Mesenteric fat pad (tissue), 1 donor: Measurements from ENCODE around the gene GFOD1. TPM values are rescaled to one million over a fixed set of nuclear protein-coding genes. Genes with fewer than 3 reads are reported as not detected.
"Not testable (repeated sequence)": the region's sequence is repeated elsewhere in the genome, so short reads cannot be mapped to it uniquely, and the experiment has no call there.

Source experiments
- DNase-seq: peaks from one replicate; pipeline ENCODE4 v3.0.0-alpha.2; 2020; ENCODE audit warnings: low spot score
- total RNA-seq: library from RNA; stranded (reverse); fragmentation: NEBNext Ultra II Directional; extraction: Animal tissue kit (Norgen Biotek cat#: 25700); gene quantifications from one replicate; pipeline ENCODE4 v1.2.1, GENCODE V29; 2021
- donor health status: DM: yes; HTN: yes; CAD: no.

The GFOD1 gene
- total RNA-seq, 1 donor from 2014 or later: 25.9 TPM

- no peak for DNase-seq
Observed at GRCh38 chr6:13328875-13329183, 158.6 kb downstream of the GFOD1 start.

GRCh38 chr6:13328076-13328874 lies 159.1 kb downstream of the GFOD1 start, which contains the start of gene TBC1D7:
TSS of gene TBC1D7 (minus strand) at chr6:13328537. CDS start at chr6:13326898, 1,639 bp downstream.
- peak; percentile 99 for DNase-seq

GRCh38 chr6:13327691-13328075 lies 159.7 kb downstream of the GFOD1 start:
- no peak for DNase-seq

- not testable (repeated sequence) for DNase-seq
Observed at GRCh38 chr6:13326031-13326586, 161.3 kb downstream of the GFOD1 start.

- DNase-seq: no peak
Observed at GRCh38 chr6:13319891-13320564, 167.4 kb downstream of the GFOD1 start.

DNA sequence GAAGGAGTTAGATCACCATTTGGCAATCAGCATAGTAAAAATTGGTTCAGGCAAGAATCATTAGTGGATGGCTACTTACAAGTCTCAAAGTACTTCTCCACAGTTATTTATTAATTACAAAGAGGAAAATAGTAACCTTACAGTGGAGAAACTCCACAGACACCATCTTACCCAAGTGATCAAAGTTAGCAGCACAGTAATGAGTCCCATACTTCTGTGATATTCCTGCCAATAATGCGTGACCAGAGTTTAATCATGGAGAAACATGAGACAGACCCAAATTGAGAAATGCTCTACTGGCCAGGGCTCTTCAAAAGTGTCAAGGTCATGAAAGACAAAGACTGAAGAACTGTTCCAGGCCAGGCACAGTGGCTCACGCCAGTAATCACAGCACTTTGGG lies 168.6 kb downstream of the GFOD1 start:
- DNase-seq: no peak

- no peak for DNase-seq
Observed at GRCh38 chr6:13315896-13316295, 171.5 kb downstream of the GFOD1 start.

DNA sequence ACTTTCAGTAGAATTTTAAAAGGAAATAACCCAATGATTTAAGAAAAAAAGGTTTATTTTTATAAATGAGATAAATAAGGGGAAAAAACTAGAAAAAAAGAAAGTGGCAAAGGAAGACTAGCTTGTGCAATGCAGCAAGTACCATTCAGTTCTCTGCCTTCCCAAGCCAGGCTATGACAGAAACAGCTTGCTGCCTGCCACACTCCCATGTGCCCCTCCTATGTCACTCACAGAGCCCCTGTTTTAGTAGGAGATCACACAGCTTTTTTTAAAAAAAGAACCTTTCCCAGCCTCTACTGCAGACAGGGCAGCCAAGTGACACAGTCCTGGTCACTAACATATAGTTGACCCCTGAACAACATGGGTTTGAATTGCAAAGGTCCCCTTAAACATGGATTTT lies 172.6 kb downstream of the GFOD1 start:
- DNase-seq: no peak

DNA sequence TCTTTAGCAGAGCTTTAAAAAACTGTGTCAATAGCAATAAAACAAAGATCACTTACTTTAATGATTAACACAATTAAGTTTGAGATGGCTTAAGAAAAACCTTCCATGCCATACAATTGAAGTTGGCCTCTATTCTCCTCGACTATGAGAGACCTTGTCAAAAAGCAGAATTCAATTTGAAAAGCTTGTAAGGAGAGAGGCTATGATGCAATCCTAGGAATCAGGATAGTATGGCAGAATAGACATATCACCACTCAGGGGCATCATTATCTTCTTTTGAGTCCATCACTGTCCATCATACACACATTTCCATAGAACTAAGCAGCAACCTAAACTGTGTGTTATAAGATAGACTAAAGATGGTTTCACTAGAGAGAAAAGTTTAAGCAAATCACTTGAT lies 176.2 kb downstream of the GFOD1 start:
- no peak for DNase-seq

DNA sequence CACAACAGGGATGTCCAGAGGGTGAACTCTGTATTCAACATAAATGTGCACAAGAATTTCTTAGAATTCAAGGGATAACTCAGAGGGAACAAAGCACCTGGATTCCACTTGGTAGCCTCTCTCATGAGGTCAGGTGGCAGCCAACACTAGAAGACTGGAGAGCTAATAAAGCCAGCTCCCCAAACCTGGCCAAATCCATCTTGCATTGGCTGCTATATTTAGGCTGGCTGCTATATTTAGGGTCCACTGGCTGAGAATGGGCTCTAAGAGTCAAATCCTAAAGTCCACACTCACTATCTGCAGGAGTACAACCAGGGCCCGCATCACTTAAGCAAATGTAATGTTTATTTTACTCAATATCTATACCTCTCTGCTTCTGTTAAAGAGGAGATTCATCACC lies 179.1 kb downstream of the GFOD1 start:
- DNase-seq: no peak

Other genes with a start within 250 kb of the GFOD1 start
- gene TBC1D7, start 159.1 kb downstream of the GFOD1 start, total RNA-seq: 11.0 TPM
- gene SIRT5, start 87.0 kb upstream of the GFOD1 start, total RNA-seq: 8.8 TPM
- 47.0 TPM for gene NOL7, start 127.7 kb upstream of the GFOD1 start, total RNA-seq
- gene RANBP9, start 224.2 kb upstream of the GFOD1 start, total RNA-seq: 42.2 TPM